ENCODE data around the gene ADGRL3. TPM values are rescaled to one million over a fixed set of nuclear protein-coding genes. Genes with fewer than 3 reads are reported as not detected.

ADGRL3 gene
- total and polyA plus RNA-seq, 3 donors from 2014 or later, result 11.6 to 21.6 (median 12.8) TPM

DNA sequence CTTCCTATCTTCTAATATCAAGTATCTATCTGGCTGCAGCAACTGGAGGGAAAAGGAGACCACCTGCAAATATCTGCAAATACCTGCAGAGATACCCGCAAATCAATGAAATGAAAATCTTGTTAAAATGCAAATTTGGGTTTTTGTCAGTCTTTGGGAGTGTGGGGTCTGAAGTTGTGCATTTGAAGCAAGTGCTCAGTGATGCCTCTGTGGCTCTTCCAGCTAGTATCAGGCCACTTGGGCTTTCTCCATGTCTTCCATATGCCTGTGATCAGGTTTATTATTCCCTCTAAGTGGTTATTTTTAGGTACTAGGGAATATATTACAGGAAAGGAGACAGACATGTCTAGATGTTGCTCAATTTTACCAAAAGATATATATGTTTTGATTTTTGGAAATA lies 880.3 kb downstream of the ADGRL3 start:
- no peak for DNase-seq
- no peaks in the 10 kb centered on the region for H3K36me3 ChIP-seq (ENCODE audit: low read depth, missing control alignments)
- no peak overlapping the region for H3K4me3 ChIP-seq
- H3K27ac ChIP-seq, result no peak overlapping the region
- 30 to 63% methylated on average over 1 of the region's 1 CpG for WGBS, 2 donors
- no peaks in the 10 kb centered on the region for H3K4me1 ChIP-seq
- intact Hi-C loops (cut with DNase I; ENCODE audit: low total_unique reads), result no loop called here
- H3K9me3 ChIP-seq, result no peaks in the 10 kb centered on the region
- TF ChIP-seq, protein P1, sequence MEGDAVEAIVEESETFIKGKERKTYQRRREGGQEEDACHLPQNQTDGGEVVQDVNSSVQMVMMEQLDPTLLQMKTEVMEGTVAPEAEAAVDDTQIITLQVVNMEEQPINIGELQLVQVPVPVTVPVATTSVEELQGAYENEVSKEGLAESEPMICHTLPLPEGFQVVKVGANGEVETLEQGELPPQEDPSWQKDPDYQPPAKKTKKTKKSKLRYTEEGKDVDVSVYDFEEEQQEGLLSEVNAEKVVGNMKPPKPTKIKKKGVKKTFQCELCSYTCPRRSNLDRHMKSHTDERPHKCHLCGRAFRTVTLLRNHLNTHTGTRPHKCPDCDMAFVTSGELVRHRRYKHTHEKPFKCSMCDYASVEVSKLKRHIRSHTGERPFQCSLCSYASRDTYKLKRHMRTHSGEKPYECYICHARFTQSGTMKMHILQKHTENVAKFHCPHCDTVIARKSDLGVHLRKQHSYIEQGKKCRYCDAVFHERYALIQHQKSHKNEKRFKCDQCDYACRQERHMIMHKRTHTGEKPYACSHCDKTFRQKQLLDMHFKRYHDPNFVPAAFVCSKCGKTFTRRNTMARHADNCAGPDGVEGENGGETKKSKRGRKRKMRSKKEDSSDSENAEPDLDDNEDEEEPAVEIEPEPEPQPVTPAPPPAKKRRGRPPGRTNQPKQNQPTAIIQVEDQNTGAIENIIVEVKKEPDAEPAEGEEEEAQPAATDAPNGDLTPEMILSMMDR (IDR thresholded peaks at IDR 0.05), result no peak
- no peak for TF ChIP-seq POLR2A (IDR thresholded peaks at IDR 0.05)
- H3K27me3 ChIP-seq, result no peaks in the 10 kb centered on the region

DNA sequence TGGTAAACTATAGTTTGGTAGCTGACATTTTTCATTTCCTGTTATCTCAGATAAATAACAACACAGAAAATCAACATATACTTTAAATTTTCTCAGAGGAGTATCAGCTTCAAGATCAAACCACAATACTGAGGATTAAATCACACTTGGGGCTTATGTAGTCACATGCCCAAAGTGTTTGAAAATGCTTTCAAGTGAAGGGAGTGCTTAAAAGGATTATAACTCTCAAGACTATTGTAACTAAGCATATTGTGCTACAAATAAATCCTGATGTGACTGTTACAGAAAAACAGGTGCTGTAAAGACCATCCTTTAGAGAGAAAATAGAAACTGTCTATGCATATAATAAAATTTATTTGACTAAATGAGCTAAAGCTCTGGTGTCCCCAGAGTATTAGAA lies 887.6 kb downstream of the ADGRL3 start:
- Histone ChIP-seq H3K36me3 (ENCODE audit: low read depth, missing control alignments) (no peaks in the 10 kb centered on the region), H3K9me3 (no peaks in the 10 kb centered on the region), H3K4me1 (no peaks in the 10 kb centered on the region), H3K27ac (no peak overlapping the region), H3K27me3 (no peaks in the 10 kb centered on the region), H3K4me3 (no peak overlapping the region)
- intact Hi-C loops (cut with DNase I; ENCODE audit: low total_unique reads), result no loop called here
- DNase-seq, result no peak
- TF ChIP-seq, protein P1 (IDR thresholded peaks at IDR 0.05), result no peak
- no peak for TF ChIP-seq POLR2A (IDR thresholded peaks at IDR 0.05)

DNA sequence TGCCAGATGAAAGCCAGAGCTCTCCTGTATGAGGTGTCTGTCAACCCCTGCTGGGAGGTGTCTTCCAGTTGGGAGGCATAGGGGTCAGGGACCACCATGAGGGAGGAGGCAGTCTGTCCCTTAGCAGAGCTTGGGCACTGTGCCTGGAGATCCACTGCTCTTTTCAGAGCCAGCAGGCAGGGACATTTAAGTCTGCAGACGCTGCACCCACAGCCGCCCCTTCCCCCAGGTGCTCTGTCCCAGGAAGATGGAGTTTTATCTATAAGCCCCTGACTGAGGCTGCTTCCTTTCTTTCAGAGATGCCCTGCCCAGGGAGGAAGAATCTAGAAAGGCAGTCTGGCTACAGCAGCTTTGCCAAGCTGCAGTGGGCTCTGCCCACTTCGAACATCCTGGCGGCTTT lies 893.6 kb downstream of the ADGRL3 start:
- 83% methylated on average over 4 of the region's 4 CpGs; no CpG with 5 or more reads in 1 of the 2 donors for WGBS, 2 donors

DNA sequence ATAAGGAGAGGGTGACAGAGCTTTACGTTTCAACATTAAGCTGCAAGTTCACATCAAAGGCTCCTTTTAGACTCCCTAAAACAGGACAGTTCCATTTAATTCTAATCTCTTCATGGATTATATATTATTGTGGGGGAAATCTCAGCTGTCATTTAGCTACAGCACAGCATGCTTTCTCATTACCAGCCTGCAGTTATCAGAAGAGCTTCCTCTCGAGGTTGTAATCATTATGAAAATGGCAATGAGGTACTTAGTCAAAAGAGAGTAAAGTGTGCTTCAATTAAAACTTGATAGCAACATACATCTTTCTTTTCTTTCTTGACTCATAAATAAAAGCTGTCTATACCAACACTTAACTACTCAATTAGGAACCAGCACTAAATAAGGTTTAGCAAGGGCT lies 896.8 kb downstream of the ADGRL3 start:
- H3K4me3 ChIP-seq, result no peak overlapping the region
- no peaks in the 10 kb centered on the region for H3K9me3 ChIP-seq
- H3K27me3 ChIP-seq, result no peaks in the 10 kb centered on the region
- no peaks in the 10 kb centered on the region for H3K36me3 ChIP-seq (ENCODE audit: low read depth, missing control alignments)
- no peak overlapping the region for H3K27ac ChIP-seq
- intact Hi-C loops (cut with DNase I; ENCODE audit: low total_unique reads), result no loop called here
- WGBS, 2 donors, result 27 to 55% methylated on average over 2 of the region's 2 CpGs
- H3K4me1 ChIP-seq, result no peaks in the 10 kb centered on the region
- no peak for TF ChIP-seq POLR2A (IDR thresholded peaks at IDR 0.05)
- TF ChIP-seq, protein P1 (IDR thresholded peaks at IDR 0.05), result no peak
- no peak for DNase-seq

More for the DNA sequence above, 893.6 kb downstream of the ADGRL3 start:
- DNase-seq, result no peak
- Histone ChIP-seq H3K27me3 (no peaks in the 10 kb centered on the region), H3K9me3 (no peaks in the 10 kb centered on the region), H3K36me3 (ENCODE audit: low read depth, missing control alignments) (no peaks in the 10 kb centered on the region), H3K27ac (no peak overlapping the region), H3K4me3 (no peak overlapping the region), H3K4me1 (no peaks in the 10 kb centered on the region)
- no peak for TF ChIP-seq POLR2A (IDR thresholded peaks at IDR 0.05)
- TF ChIP-seq, protein P1 (IDR thresholded peaks at IDR 0.05), result no peak
- intact Hi-C loops (cut with DNase I; ENCODE audit: low total_unique reads), result no loop called here

DNA sequence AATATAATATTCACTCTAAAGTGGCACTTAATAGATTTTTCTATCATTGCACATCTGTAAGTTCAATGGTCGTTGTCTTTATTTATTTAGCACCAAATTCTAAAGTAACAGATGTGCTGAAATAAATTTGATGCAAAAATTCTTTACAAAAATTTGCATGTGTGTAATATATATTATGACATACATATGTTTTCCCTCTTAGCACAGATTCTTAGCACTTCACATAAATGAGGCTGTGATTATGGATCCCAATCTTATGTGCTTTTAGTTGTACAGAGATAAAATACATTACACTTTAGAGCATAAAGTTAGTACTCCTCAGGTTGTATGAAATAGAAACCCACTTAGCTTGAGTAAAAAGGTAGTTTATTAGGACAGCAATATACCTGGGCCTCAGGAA lies 915.1 kb downstream of the ADGRL3 start:
- intact Hi-C loops (cut with DNase I; ENCODE audit: low total_unique reads), result no loop called here
- Histone ChIP-seq H3K27ac (no peak overlapping the region), H3K27me3 (no peaks in the 10 kb centered on the region), H3K4me1 (no peaks in the 10 kb centered on the region), H3K4me3 (no peak overlapping the region), H3K9me3 (no peaks in the 10 kb centered on the region), H3K36me3 (ENCODE audit: low read depth, missing control alignments) (no peaks in the 10 kb centered on the region)
- 80 to 92% methylated on average over 1 of the region's 1 CpG for WGBS, 2 donors
- no peak for TF ChIP-seq POLR2A (IDR thresholded peaks at IDR 0.05)
- TF ChIP-seq, protein P1 (IDR thresholded peaks at IDR 0.05), result no peak
- no peak for DNase-seq
